Erythroblast (primary cell): ENCODE data around the gene FOXL1.
"Not testable (repeated sequence)": the region's sequence is repeated elsewhere in the genome, so short reads cannot be mapped to it uniquely, and the experiment has no call there.

Experiments
- DNase-seq, 2 experiments: peaks; one replicate each; lab custom pipeline; 2025; lab: John Stamatoyannopoulos, UW
- GATA1 ChIP-seq: IDR thresholded peaks from 2 replicates; pipeline ENCODE4 v1.6.1; 2011; ENCODE audit warnings: low read depth, mild to moderate bottlenecking, control low read depth, low read length, moderate library complexity
- POLR2A ChIP-seq: IDR thresholded peaks from 2 replicates; pipeline ENCODE4 v1.6.1; 2011; ENCODE audit warnings: mild to moderate bottlenecking, low read length

FOXL1 gene

GRCh38 chr16:86576591-86577313 lies 1.6 kb upstream of the FOXL1 start:
- DNase-seq: no peak

GRCh38 chr16:86577314-86577971 lies 906 bp upstream of the FOXL1 start:
- no peak for TF ChIP-seq GATA1
- TF ChIP-seq POLR2A: no peak
- no peak for DNase-seq

More at GRCh38 chr16:86576591-86577313, 1.6 kb upstream of the FOXL1 start:
- TF ChIP-seq POLR2A (no peak), GATA1 (no peak)

- TF ChIP-seq GATA1: no peak
- TF ChIP-seq POLR2A: no peak
- DNase-seq: no peak
Observed at GRCh38 chr16:86578611-86579267, 390 bp downstream of the FOXL1 start.

GRCh38 chr16:86579268-86580062 lies 1.1 kb downstream of the FOXL1 start:
- no peak for TF ChIP-seq GATA1
- no peak for TF ChIP-seq POLR2A
- DNase-seq: no peak

- DNase-seq: no peak
- TF ChIP-seq GATA1 (no peak), POLR2A (no peak)
Observed at GRCh38 chr16:86580063-86580790, 1.9 kb downstream of the FOXL1 start.

- no peak for DNase-seq
- TF ChIP-seq GATA1: no peak
- no peak for TF ChIP-seq POLR2A
Observed at GRCh38 chr16:86580791-86581170, 2.4 kb downstream of the FOXL1 start.

GRCh38 chr16:86581458-86581857 lies 3.1 kb downstream of the FOXL1 start:
- TF ChIP-seq GATA1 (no peak), POLR2A (no peak)
- no peak for DNase-seq

- no peak for DNase-seq
- TF ChIP-seq POLR2A (no peak), GATA1 (no peak)
Observed at GRCh38 chr16:86584071-86584685, 5.8 kb downstream of the FOXL1 start.

GRCh38 chr16:86584726-86585721 lies 6.7 kb downstream of the FOXL1 start:
- no peak for TF ChIP-seq GATA1
- TF ChIP-seq POLR2A: no peak
- DNase-seq: no peak

GRCh38 chr16:86585821-86586611 lies 7.7 kb downstream of the FOXL1 start:
- TF ChIP-seq GATA1 (no peak), POLR2A (no peak)
- no peak for DNase-seq

GRCh38 chr16:86587487-86587886 lies 9.1 kb downstream of the FOXL1 start:
- TF ChIP-seq POLR2A (no peak), GATA1 (no peak)

GRCh38 chr16:86587955-86588354 lies 9.6 kb downstream of the FOXL1 start:
- DNase-seq: not testable (repeated sequence)

More at GRCh38 chr16:86587487-86587886, 9.1 kb downstream of the FOXL1 start:
- no peak for DNase-seq
